NCI-H82 treated with DMSO at 0.1 percent for 48 hours (cell line): ENCODE measurements around the gene XYLT1.
A peak's percentile ranks its signal among the peaks of the same experiment; 100 is the strongest.

Experiments used
- DNase-seq: peaks from one replicate; lab custom pipeline; 2025; ENCODE audit not compliant: unreplicated experiment; lab: John Stamatoyannopoulos, UW

The XYLT1 gene

DNA sequence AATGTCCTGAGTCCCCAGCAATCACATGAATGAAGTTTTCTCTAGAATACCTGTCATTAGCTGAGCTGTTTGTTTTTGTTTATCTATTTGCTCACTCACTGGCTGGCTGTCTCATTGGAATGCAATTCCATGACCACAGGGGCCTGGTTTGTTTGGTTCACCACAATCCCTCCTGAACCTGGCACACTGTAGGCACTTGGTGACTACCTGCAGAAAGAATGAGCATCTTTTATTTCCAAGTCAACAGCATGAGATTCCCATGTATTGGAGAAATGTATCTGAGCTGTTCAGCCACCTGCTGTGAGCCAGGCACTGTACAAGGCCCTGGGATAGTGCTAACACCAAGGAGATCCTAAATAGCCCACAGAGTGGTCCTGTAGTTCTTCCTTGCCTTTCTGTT, 345.1 kb downstream of the XYLT1 start:
- DNase-seq: no peak

DNA sequence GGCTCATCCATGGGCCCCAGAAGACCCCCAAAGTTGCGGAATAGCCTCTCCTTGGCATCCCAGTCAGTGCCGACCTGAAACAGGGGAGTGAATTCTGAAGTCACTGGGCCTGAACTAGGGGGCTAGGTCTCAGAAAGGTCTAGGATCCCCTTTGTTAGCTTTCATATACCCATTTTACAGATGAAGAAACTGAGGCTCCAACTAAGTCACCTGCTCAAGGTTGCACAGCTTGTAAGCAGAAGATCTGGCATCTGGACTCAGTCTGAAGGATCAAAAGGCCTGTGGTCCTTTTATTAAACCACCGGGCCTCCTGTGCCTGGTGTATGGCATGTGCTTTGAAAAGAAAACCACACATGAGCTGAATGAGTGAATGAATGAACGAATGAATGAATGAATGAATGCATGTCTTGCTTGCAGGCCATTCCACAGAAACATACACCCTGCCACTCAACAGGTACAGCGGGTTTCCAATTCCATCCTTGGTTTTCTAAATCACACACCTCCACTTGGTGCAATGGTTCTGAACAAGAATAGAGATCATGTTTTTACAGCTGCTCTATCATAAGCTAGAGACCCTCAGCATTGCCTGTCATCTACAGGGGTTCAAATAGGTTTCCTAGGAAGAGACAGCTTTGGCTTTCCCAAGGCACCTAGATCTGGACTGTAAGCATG, 352.7 kb downstream of the XYLT1 start:
- DNase-seq: no peak

DNA sequence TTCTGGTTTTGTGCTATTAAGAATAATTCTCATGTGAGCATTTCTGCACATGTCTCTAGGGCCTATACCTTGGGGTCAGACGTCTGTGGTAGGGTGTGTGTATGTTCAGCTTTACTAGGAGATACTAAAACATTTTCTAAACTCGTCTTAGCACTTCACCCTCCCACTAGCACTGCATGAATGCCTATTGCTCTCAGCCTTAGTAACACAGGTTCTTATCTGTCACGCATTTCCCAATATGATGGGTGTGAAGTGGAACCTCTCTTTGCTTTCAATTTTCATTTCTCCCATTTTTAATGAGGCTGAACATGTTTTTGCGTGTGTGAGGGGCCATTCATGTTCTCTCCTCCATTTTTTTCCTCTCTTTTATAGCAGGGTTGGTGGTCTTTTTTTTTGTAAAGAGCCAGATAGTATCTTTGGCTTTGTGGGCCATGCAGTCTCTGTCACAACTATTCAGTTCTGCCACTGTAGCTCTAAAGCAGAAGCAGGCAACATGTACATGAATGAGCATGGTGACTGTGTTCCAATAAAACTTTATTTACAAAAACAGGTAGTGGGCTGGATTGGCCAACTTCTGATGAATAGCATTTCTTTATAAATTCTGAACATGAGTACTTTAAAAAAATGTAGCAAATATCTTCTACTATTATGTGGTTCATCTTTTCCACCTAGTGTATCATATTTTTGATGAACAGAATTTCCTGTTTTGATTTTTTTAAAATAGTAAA, 354.0 kb downstream of the XYLT1 start:
- no peak for DNase-seq

DNA sequence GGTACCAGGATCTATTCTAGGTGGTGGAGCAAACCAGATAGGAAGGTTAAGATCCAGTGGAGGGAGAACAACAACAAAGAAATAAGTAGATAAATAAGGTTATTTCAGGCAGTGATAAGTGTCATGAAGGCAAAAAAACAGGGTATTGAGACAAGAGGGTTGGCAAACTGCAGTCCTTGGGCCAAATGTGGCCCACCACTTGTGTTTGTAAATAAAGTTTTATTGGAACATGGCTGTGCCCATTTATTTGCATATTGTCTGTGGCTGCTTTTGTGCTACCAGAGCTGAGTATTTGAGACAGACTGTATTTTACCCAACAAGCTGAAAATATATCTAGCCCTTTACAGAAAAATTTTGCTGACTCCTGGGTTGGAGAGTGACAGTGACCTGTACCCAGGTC, 361.3 kb downstream of the XYLT1 start:
- DNase-seq: no peak

DNA sequence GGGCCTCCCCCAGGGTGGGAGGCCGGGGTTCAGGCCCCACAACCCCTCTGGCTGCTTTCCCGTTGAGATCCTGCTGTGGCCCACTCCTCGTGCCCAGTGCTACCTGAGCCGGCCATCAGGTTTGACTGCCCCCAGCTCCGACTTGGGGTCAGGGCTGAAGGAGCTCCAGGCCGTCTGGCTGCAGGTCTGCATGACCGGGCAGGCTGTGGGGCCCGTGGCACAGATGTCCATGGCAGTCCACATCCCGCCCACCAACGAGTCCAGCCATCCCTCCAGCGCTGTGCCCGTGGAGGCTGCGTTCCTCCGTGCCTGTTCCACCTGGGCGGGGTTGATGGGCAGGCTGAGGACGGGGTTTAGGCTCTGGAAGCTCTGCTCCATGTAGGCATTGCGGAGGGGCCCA, 362.2 kb downstream of the XYLT1 start:
- no peak for DNase-seq

DNA sequence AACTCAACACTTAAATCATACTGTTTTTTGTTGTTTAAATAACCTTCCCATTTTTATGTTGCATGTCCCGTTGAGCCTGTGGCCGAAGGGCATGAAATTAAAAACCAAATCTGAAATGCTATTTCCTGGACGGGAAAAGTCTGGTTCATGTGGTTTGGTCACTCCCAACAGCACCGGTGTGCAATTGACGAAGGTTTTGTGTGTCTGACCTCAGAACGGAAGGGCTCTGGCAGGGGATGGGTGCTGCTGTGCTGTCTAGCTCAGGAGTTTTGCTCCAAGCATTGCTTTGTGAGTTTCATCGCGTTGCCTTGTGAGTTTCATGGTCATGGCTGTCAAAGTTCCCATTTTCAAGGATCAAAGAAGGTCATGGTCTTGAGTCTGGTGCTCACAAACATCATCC, 363.3 kb downstream of the XYLT1 start:
- DNase-seq: no peak

DNA sequence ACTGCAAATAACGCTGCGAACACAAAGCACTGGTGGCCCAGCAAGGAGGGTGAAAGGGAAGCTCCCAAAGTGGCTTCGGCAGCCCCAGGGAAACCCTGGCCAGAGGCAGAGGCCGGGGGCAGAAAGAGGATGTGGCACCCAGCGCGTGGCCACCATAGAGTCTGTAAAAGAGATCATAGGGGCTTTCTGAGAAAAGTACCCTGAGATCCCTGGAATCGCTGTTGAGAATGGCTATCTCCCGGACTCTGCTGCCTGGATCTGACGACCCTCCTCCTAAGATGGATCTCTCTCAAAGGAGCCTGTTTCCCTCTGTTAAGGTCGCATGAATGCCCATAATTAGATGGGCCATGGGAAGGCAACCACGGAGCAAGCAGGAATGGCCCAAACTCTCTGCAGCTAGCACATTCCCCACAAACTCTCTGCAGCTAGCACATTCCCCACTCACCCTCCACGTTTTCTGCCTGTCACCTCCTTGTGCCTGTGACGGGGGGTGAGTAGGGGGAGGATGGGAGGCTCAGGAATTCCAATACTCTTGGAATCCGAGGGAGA, 364.4 kb downstream of the XYLT1 start:
- DNase-seq: no peak

DNA sequence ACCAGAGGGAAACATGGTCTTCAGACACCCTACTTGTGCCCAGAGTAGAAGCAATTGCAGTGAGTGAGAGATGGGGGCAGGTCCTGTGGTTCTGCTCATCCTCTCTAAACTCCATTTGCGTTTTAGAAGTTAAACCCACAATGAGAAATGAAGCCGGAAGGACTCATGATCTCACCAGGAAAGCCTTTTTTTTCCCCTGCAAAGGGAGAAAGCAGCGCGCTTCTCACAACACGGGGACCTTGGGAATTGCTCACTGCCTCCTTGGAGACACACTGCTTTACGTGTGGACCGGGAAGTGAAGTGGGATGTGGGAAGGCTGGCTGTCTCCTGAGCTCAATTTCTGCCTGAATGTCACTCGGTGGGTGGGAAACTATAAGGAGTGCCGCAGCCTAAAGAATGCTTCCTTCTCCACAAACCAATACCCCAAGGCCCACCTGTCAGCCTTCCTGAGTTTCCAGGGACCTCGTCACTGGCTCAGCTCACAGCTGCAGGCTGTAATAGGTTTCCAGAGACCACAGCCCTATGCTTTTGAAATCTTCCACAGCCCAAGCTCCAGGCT, 365.4 kb downstream of the XYLT1 start:
- no peak for DNase-seq

DNA sequence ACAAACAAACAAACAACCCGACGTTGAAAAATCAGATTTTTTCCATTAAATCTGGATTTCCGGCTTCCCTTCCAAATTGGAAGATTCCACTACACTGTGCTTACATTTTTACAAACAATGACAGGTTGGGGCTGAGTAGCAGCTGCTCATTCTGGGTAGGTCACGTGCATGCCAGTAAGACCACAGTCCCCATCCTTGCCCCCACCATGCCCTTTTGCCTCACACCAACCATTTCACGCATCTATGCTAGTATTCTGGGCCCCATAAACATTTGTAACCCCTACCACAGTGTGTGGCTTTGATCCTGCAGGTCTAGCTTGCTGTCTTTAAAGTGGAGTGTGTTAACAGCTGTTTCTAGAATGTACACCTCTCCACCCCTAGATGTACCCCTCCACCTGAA, 366.1 kb downstream of the XYLT1 start:
- no peak for DNase-seq

DNA sequence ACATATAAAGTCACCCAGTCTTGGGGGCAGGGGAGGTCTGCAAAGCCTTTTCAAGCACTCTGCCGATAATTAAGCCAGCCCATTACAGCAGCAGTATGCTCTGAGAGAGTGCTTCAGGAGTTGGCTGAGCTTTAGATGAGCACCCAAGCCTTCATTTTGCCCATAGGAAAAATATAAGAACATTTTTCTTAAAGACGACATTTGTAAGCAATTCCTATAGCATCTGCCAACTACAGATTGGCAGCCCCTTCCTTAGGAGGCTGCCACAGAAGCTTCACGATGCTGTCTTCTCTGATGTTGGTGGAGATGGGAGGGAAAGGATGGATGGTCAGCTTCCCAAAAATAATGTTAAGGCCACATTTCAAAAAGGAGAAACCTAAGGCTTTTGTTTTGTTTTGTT, 367.5 kb downstream of the XYLT1 start:
- no peak for DNase-seq

DNA sequence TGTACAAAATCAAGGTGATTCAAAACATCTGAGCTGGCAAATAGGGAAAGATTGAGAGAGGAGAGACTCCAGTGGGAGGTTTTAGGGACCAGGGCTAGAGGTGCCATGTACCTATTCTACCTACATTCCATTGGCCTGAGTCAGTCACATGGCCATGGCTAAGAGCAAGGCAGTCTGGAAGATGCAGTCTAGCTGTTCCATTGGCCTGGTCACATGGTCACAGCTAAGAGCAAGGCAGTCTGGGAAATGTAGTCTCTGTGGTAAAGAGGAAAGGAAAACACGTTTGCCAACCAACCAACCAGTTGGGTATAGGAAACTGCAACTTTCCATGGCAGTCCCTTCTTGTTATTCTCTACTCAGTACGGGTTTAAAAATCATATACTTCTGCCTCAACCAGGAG, 369.1 kb downstream of the XYLT1 start:
- no peak for DNase-seq

DNA sequence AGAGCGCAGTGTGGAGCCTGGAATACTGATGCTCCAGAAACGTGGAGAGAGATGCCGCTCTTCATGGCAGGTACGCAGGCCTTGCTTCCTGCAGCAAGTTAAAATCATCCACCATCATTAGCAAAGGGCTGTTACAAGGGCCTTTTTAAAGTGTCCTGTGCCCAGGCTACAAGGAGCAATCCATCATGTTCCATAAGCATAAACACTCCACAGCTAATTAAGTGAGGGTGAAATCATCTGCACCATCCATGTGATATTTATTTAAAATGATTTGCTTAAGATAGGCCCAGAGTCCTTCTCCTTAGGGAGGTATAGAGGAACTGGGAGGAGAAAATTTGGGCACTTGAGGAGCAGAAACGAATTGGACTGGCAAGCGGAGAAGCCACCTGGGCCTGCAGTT, 372.1 kb downstream of the XYLT1 start:
- DNase-seq: no peak

DNA sequence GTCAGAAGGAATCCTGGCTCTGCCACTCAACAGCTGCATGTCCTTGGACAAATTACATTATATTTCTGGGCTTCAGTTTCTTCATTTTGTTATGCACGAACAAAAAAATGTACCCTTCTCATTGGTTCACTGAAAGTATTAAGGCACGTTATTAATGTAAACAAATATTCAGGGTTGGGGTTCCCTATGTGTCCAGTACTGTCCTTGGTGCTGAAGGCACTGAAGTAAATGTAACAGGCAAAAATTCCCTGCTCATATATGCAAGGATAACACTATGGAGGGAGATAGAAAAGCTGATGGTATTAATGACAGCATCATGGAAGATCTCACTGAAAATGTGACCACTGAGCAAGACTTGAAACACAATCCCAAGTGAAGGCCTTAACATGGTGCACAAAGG, 386.6 kb downstream of the XYLT1 start:
- no peak for DNase-seq

DNA sequence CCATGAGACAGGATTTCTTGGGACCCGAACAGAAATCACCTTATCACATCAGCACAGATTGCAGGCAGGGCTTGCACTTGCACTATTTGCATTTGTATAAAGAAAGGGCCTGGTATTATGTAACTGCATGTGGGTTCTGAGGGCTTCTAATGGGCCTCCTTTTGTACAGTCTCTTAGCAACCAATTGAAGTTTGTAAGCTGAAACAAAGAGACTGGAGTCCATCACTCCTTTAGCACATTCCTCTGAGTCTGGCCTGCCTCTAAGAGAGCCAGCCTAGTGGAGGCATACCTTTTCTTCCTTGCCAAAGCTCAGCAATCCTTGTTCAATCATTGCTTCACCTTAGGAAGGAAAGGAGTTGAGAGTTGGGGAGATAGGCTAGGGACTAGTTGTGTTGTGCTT, 387.1 kb downstream of the XYLT1 start:
- no peak for DNase-seq

DNA sequence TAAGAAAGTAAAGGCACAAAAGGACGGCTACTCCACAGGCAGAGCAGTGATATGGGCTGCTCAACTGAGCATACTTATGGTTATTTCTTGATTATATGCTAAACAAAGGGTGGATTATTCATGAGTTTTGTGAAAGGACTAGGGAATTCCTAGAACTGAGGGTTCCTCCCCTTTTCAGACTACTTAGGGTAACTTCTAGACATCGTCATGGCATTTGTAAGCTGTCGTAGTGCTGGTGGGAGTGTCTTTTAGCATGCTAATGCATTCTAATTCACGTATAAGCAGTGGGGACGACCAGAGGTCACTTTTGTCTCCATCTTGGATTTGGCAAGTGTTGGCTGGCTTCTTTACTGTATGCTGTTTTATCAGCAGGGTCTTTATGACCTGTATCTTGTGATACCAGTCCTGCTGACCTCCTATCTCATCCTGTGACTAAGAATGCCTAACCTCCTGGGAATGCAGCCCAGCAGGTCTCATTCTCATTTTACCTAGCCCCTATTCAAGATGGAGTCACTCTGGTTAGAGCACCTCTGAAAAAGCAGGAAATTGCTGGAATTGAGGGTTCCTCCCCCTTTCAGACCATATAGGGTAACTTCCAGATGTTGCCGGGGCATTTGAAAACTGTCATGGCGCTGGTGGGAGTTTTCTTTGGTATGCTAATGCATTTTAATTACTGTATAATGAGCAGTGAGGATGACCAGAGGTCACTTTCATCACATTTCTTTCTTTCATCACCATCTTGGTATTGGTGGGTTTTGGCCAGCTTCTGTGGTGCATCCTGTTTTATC, 388.5 kb downstream of the XYLT1 start:
- no peak for DNase-seq

DNA sequence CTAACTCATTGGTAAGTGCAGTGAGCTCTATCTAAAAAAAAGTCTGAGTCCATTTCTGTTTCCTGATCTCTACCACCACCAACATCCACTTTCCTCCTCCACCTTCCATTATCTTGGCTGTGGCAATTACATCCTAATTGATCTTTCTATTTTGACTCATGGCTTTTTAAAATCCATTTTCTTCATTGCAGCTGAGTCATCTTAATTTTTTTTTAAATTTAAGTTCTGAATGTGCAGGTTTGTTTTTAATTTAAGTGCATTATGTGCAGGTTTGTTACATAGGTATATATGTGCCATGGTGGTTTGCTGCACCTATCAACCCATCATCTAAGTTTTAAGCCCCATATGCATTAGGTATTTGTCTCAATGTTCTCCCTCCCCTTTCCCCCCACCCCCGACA, 390.7 kb downstream of the XYLT1 start:
- no peak for DNase-seq

DNA sequence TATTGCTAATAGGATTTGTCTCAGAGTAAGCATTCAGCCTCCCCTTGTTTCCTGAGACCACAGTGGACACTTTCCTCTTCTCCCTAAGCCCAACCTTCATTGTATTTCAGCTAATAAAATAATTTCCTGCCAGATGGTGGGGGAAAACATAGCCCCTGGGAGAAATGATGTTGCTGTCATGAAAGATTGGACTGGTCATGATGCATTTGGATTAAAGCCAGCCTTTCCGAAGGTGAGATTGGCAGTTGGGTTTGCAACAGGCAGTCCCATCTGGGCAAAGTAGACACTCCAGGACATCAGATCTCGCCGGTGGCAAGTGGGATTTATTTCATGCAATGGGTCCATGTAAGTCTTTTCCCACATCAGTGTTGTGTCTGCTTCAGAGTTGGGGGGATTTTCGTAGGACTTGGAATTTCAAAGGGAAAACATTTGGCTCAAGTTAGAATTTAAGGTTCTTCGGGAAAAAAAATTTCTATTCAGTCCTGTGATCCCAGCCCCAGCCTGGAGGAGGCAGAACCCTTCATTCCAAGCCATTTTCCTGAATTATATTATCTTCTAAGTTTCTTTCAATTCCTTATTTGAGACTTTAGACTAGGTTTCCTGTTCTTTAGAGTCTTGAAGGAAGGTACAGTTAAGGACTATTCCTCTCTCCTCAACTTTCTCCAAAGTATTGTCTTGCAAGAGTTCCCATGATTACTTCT, 391.7 kb downstream of the XYLT1 start:
- peak; percentile 9 for DNase-seq

DNA sequence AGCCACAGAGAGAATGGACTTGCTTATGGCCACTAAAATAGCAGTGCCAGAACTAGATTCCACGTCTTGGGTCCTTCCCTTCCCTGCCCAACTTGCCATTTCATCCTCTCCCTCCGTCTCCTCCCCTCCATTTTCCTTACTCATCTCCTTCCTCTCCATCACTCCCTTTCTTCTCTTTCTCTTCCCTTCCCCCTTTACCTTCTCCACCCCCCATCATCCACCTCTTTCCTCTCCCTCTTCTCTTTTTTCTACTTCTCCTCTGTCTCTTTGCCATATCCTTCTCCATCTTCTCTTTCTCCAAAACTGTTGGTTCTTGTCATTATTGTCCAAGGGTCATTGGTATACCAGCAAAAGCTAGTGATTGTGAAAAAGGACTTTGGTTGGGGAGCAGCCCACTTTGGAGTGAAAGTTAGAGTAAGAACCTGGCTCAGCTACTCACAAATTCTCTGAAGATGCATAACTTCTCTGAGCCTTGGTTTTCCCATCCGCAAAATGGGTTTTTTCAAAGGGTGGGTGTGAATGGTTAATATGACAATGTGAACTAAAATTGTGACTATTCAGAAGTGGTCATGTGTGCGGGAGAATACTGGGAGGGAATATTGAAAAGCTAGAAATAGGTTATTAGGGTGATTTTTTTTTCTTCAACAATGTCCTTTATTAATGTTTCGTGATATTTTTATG, 393.8 kb downstream of the XYLT1 start:
- no peak for DNase-seq

DNA sequence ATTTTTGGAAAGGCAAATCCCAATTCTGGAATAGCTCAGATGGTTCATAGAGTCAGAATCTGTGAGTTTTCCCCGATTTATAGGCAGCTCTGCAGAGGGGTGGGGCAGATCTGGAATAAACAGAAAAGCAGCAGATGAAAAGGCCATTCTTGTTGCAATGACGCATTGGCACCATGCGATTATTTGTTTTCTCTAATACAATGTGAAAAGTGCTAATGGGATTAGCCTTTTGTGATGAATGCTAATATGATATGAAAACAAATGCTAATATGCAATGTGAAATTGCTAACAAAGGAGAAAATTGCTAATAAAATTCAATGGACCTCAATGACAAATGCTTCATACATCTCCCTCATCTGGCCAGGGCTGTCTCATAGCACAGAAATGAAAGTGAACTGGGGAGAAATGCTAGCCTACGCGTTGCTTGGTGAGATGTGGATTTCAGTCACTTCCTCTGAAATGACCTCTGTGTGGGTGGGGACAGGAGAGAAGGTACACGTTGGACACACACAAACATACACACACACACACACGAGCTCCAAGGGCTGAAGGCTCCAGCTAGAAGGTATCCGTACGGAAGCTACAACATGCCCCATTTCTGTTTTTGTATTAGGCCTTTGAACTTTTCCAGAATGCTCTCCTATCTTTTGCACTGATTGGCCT, 394.5 kb downstream of the XYLT1 start:
- no peak for DNase-seq

DNA sequence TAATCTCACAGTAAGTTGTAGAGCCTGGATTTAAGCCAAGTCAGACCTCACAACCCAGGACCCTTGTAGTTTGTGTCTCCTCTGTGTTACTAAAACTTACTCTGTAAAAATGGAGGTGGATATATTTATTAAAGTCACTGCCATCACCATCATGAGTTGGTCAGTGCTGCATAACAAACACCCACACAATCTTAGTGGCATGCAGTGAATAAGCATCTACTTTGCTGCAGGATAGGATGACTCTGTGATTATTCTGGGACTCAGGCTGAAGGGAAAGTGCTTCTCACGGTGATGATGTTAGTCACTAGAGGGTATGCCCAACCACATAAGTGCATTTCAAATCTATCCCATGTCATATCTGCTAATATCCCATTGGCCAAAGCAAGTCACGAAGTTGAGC, 398.7 kb downstream of the XYLT1 start:
- no peak for DNase-seq
